SK-N-SH (cell line): Measurements from ENCODE around the gene NOP9.

Experiments
- CTCF ChIP-seq: fragments of 200-600 bp; sonication (generic); IDR thresholded peaks from 2 replicates; pipeline ENCODE4 v1.6.1; 2017; ENCODE audit warnings: antibody characterized with exemption, mild to moderate bottlenecking, moderate library complexity
- EP300 ChIP-seq, 2 experiments: IDR thresholded peaks; 2 replicates each; pipeline versions ENCODE4 v1.4.0 to v1.6.1; 2012; ENCODE audit warnings: borderline replicate concordance in 1 of 2, low read depth in 1 of 2, low read length in 1 of 2
- FOXM1 ChIP-seq: IDR thresholded peaks from 2 replicates; pipeline ENCODE4 v1.4.0; 2012; ENCODE audit warnings: low read depth, mild to moderate bottlenecking
- GABPA ChIP-seq: IDR thresholded peaks from 2 replicates; pipeline ENCODE4 v1.4.0; 2012; ENCODE audit warnings: low read depth, mild to moderate bottlenecking
- MAX ChIP-seq: IDR thresholded peaks from 2 replicates; pipeline ENCODE4 v1.4.0; 2012; ENCODE audit warnings: low read depth
- NRF1 ChIP-seq: IDR thresholded peaks from 2 replicates; pipeline ENCODE4 v1.6.1; 2012; ENCODE audit warnings: low read depth, mild to moderate bottlenecking, low read length
- PBX3 ChIP-seq: IDR thresholded peaks from 2 replicates; pipeline ENCODE4; 2012
- POLR2AphosphoS5 ChIP-seq: IDR thresholded peaks from 2 replicates; pipeline ENCODE4 v1.6.1; 2012; ENCODE audit warnings: low read depth, low read length
- RFX5 ChIP-seq: IDR thresholded peaks from 2 replicates; pipeline ENCODE4 v1.6.1; 2012; ENCODE audit warnings: mild to moderate bottlenecking, improper control_type of control experiment, low read length
- TAF1 ChIP-seq: IDR thresholded peaks from 2 replicates; pipeline ENCODE4 v1.6.1; 2012; ENCODE audit warnings: low read depth, mild to moderate bottlenecking, low read length, moderate library complexity, borderline replicate concordance
- TCF12 ChIP-seq: IDR thresholded peaks from 2 replicates; pipeline ENCODE4 v1.4.0; 2012
- USF2 ChIP-seq: fragments of 150-350 bp; IDR thresholded peaks from 2 replicates; pipeline ENCODE4 v1.6.1; 2017; ENCODE audit warnings: antibody characterized with exemption, low read length, low read depth, borderline replicate concordance
- ZBTB33 ChIP-seq: IDR thresholded peaks from 2 replicates; pipeline ENCODE4 v1.4.0; 2012; ENCODE audit warnings: low read depth, borderline replicate concordance

- TF ChIP-seq ZBTB33 (no peak), RFX5 (no peak), CTCF (no peak), USF2 (no peak), TAF1 (no peak), MAX (no peak), GABPA (no peak), EP300 (IDR thresholded peaks at IDR 0.05; ENCODE audit: borderline replicate concordance in 1 of 2, low read depth in 1 of 2, low read length in 1 of 2) (no peak), POLR2AphosphoS5 (no peak), TCF12 (no peak), PBX3 (no peak), FOXM1 (no peak), NRF1 (no peak)
These were observed 50.1 kb downstream of the NOP9 start for GRCh38 chr14:24349742-24350141.
